T-helper 2 cell (primary cell): Measurements from ENCODE around the gene ADNP2.

Source experiments
- DNase-seq, 5 experiments: peaks; one replicate each; pipeline versions ENCODE4 v3.0.0 to v3.0.0-alpha.2; 2012 to 2022

The ADNP2 gene

GRCh38 chr18:80171054-80171872 lies 62.2 kb downstream of the ADNP2 start:
- DNase-seq = peak in 3 of 5 experiments; percentile 10 to 47 (median 31)

GRCh38 chr18:80172056-80172455 lies 63.0 kb downstream of the ADNP2 start:
- peak in 2 of 5 experiments; percentile 48 to 59 for DNase-seq

- no peak for DNase-seq
Observed at GRCh38 chr18:80173060-80173459, 64.0 kb downstream of the ADNP2 start.

- DNase-seq = peak in 2 of 5 experiments; percentile 86
Observed at GRCh38 chr18:80175451-80176204, 66.6 kb downstream of the ADNP2 start.

GRCh38 chr18:80176334-80177073 lies 67.4 kb downstream of the ADNP2 start:
- DNase-seq = no peak

GRCh38 chr18:80177128-80177527 lies 68.1 kb downstream of the ADNP2 start:
- no peak for DNase-seq

GRCh38 chr18:80178935-80179818 lies 70.1 kb downstream of the ADNP2 start:
- DNase-seq = no peak

GRCh38 chr18:80179857-80180558 lies 70.9 kb downstream of the ADNP2 start:
- no peak for DNase-seq

- DNase-seq = no peak
Observed at GRCh38 chr18:80180778-80181564, 71.9 kb downstream of the ADNP2 start.

- no peak for DNase-seq
Observed at GRCh38 chr18:80181642-80182461, 72.8 kb downstream of the ADNP2 start.

GRCh38 chr18:80182855-80183254 lies 73.8 kb downstream of the ADNP2 start:
- DNase-seq = no peak

- DNase-seq = no peak
Observed at GRCh38 chr18:80183273-80184050, 74.4 kb downstream of the ADNP2 start.

- DNase-seq = no peak
Observed at GRCh38 chr18:80184243-80184772, 75.2 kb downstream of the ADNP2 start.

- DNase-seq = no peak
Observed at GRCh38 chr18:80185545-80185944, 76.5 kb downstream of the ADNP2 start.

- no peak for DNase-seq
Observed at GRCh38 chr18:80187956-80188642, 79.0 kb downstream of the ADNP2 start.

- DNase-seq = no peak
Observed at GRCh38 chr18:80188643-80189530, 79.8 kb downstream of the ADNP2 start.

GRCh38 chr18:80189531-80189865 lies 80.4 kb downstream of the ADNP2 start:
- DNase-seq = no peak
